ENCODE measurements around the gene AUTS2.

Gene AUTS2

DNA sequence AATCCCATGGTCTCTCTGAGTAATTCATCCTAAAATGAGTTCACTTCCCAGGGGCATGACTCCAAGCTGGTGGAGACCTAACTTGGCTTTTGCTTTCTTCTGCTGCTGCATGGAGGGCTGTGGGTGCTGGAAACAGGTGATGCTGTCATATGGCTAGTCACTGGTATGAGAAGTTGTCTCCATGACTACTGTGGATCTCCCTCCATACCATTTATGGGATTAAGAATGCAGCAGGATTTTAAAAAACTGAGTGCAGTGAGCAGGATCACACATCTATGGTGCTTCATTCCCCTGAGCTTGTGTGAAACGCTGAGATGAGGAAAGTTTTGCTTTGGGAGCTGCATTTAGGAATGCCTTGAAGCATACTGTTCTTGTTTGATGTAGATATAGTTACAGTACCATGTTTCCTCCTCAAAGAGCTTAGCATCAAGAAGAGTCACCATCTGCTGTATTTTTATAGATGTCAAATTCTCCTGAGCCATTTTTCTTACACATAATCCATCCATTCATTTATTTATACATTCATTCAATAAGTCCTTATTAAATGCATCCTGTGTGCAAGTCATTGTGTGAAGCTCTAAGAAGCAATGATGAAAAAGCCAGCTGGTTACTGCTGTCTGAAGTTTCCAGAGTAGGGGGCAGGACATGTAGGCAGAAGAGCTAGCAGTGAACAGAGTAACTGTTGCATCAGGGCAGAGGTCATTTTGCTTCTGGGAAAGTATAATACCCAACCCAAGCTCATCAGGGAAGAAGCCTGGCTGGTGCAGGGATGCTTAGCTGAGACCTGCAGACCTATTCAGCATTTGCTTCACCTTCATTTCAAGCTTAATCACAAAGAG lies 534.8 kb downstream of the AUTS2 start:
- no peak for DNase-seq (ENCODE audit: low read depth)

DNA sequence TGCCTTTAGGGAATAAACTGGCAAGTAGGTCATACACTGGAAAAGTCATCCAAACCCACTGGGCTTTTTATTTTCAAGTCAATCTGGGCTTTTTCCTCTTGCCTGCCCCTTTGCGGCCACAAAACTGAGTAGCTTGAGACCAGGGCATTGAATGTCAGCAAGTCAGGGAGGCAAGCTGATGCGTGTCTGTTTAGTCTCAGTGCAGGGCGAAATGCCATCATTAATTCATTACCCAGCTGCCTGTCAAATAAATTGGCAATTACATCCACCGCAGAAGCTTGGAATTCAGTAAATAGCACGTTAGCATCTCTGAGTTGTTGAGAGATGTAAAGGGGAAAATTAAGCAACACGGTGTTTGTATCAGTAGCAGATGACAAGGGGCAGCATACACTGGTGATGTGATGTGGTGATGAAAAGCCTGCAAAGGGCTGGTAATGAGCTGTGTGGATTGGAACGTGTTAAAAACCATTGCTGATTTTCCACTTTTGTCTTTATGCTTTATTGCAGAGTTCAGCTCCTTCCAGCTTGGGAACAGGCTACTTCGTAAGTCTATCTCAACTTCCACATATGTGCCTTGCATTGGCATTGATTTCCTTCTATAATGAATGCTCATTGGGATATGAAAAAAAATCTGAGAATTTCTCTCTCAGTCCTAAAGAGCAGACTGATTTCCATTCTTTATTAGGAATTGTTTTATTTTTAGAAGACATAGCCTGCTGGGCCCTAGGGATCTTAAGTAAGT lies 535.9 kb downstream of the AUTS2 start:
- DNase-seq (ENCODE audit: low read depth): no peak

DNA sequence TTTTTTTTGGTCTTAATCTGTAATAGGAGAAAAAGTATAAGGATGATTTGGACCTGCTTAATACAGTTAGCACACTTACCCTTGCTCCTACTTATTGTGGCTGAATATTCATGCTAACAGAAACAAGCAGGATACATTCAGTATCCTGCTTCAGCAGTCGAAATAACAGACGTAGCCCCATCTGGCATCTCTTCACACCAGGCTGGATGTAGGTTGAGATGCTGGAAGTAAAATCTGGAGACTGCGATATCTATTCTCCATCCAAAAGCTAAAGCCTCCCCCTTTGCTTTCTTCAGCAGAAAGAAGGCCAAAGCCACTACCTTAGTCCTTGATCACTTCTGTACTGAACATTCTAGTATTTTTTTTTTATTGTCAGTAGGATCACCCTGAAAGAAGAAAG lies 537.4 kb downstream of the AUTS2 start:
- no peak for DNase-seq (ENCODE audit: low read depth)

DNA sequence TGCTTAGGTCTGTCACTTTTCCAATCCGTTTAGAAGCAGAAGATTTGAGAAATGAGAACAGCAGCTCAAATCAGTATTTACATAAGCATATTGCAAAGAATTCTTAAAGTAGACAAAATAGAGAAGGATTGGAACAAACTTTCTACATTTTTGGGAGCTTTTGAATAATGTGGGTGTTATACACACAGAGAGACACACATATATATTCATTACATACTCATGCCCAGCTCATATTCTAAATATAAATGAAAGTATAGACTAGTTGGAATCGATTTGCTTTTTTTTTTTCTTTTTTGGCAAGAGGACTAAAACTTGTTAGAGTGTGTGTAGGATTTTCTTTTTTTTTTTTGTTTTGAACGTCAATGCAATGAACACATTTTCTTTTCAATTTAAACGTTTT lies 538.9 kb downstream of the AUTS2 start:
- DNase-seq (ENCODE audit: low read depth): no peak

DNA sequence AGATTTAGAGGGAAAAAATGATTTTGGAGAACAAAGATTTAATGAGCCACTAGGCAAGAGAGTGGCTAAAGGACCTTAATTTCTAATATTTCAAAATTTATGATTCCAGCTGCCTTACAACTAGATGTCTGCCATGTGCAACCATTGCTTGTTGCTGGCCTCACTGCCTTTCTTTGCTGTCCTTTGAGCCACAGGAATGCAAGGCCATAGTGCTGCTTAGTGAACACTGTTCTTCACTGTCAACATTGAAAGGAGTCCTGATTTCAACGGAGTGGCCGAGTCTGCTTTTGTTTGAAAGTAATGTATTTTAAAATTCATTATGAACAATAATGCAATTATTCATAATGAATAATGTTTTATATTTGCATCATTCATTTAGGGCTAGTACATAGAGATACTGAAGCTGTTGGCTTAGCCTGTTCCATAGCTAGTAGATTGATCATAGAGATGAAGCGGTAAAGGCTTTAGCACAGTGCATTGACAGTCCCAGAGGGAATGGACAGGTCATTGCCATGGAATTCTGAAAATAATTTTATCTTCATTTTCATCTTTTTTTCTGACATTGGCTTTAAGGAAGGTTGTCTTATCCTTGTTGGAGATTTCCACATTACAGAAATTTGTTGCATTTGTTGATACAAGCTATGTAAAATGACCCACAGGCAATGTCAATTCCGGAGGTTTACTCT lies 544.1 kb downstream of the AUTS2 start:
- no peak for DNase-seq (ENCODE audit: low read depth)

DNA sequence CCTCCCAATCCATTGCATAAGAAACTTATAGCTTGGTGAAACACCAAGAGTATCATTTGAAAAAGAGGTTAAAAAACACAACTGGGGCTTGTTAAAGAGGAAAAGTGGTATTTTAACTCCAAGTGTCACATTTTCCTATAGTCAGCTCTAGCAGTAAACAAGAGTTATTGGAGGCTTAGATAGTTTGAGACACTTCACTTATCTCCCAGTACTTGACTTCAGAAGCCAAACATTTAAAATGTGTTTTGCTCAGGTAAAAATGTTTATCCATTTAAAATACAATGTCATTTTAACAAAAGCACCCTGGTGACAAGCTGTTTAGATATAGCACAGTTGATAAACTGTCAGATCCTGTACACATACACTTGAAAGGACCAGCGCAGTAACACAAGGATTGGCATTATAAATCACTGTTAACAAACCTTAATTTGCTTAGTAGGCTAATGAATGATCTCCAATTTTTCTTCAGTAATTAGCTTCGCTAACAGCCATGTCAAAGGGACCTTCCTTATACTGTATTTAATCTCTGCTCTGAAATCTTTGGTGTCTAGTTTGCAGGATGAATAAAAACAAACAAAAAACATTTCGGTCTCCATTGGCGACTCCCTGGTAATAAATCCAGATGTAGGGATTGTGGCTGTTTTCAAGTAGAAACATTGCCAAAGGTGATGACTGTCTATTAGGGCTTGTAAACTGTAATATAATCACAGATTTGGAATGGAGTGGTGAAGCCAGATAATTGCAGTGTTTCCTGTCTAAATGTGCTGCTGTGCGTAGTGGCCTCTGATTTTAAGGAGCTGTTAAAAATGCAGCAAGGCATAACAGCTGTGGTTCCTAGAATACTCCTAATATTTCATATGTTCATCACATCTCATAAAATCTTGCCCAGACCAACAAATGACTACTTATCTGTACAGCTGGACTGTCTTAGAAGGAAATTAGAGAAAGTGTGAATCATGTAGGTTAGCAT lies 545.1 kb downstream of the AUTS2 start:
- DNase-seq (ENCODE audit: low read depth): no peak

DNA sequence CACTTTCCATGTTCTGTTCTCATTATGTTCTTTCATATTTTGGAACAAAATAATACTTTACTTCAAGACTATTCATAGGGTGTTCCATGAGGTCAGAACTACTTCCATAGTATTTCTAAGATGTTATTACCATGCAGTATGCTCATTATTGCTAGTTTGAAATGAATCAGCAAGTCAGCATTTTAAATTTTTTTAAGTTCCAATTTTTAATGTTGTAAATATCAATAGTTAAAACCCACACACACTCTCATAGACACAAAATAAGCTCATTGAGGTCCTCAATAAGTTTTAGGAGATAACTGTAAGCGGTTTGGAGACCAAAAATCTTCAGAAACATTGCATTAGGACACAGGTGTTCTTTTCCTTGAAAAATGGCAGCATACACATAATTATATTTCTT lies 550.7 kb downstream of the AUTS2 start:
- DNase-seq (ENCODE audit: low read depth): no peak

DNA sequence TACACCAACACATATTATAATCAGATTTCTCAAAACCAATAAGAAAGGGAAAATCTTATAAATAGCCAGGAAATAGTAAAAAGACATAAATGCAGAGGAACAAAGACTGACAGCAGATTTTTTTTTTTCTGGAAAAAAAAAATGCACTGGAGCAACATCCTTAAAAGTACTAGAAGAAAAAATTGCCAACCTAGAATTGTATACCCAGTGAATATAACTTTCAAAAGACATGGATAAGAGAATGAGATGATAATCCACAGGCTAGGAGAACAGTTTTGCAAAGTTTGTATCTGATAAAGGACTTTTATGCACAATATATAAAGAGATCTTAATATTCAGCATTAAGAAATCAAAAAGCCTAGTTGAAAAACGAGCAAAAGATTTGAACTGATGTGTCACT lies 554.0 kb downstream of the AUTS2 start:
- no peak for DNase-seq (ENCODE audit: low read depth)

DNA sequence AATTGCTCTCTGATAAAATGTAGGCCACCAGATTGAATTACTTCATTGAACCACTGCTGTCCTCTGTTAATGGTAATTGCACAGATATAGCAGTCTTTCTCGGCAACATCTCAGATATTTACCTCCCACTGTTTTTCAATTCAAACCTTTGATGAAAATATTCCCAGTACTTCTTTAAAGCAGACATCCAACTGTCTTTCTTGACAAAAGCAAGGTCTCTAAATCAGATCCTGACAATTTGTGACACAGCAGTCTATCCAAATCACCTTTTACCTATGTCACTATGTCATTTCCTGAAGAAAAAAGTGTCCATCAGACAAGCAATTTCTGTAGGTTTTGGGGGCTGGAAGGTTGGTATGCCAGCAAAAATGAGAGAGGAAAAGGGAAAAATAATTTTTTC lies 555.7 kb downstream of the AUTS2 start:
- DNase-seq (ENCODE audit: low read depth): no peak

DNA sequence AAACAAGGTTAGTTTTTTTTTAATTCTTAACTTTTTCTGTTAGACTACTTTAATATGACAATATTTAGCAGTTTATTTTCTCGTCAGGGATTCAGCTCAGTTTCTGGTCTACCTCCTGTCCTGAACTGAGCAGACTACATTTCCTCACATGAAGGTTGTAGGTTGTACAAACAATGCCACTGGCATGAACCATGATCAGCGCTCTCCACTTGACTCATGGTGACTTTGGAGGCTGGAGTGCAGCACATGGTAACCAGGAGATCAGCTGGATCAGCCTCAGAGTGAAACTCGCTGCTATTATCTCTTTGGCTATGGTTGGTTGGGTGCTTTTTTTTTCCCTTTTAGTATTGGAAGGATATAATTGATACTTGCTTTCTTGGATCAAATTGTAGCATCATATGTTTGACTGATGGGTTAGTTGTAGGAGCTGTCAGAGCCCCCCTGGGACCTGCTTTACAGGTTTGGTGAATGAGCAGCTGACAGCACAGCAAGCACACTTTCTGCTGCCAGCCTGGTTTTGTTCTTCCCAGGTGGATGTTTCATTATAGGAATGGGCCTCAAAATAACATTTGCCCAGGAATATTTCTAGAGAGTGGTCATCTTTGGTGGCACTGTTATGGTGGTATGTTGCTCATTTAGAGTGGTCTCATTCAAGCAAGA lies 556.4 kb downstream of the AUTS2 start:
- DNase-seq (ENCODE audit: low read depth): no peak

DNA sequence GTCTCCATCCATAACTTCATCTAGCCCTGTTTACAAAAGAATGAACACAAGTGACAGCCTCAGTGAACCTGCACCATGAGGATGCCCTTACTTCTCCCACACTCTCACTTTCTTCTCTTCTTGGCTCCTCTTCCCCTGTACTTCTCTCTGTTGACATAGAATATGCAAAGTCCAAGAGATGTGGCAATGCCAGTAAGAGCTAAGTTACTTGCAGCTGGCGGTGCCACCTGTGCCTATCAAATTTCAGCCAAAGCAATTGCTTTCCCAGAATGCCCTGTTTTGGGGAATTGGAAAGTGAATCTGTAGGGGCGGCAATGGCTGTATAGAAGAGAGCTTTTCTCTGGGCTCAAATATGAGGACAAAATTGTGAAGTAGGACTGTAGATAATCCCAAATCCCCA lies 557.8 kb downstream of the AUTS2 start:
- no peak for DNase-seq (ENCODE audit: low read depth)

DNA sequence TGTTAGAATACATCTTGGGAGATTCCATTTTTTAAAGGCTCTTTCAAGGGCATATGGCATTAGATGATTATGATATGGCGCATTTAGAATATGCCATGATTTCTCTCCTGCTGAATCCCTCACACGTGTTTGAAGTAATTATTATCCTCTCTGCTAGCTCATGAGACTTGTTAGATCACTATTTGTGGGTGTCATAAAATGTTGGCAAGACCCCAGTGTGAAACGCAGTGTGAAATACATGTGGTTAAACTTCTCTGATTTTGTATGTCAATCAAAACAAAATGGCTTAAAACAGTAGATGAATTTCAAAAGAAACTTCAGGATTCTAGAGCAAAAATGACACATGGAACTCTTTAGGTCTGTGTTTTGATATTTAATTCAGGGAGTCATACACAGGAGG lies 560.8 kb downstream of the AUTS2 start:
- no peak for DNase-seq (ENCODE audit: low read depth)

DNA sequence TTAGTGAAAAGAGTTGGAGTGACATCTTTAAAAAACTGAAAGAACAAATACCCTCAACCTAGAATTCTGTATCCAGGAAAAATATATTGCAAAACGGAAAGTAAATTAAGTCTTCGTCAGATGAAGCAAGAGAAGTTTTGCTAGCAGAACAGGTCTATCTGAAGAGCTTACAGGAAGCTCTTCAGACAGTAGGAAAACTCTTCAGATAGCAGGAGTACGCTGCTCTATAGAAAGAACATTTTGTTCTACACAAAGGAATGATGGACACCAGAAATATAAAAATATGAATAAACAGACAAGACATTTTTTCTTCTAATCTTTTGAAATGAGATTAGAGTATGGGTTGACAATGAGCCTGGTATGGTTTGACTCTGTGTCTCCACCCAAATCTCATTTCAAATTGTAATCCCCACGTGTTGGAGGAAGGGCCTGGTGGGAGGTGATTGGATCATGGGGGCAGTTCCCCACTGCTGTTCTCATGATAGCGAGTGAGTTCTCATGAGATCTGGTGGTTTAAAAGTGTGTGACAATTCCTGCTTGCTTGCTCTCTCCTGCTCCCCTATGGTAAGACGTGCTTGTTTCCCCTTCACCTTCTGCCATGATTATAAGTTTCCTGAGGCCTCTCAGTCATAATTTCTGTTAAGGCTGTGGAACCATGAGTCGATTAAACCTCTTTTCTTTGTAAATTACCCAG lies 567.3 kb downstream of the AUTS2 start:
- DNase-seq (ENCODE audit: low read depth): no peak

DNA sequence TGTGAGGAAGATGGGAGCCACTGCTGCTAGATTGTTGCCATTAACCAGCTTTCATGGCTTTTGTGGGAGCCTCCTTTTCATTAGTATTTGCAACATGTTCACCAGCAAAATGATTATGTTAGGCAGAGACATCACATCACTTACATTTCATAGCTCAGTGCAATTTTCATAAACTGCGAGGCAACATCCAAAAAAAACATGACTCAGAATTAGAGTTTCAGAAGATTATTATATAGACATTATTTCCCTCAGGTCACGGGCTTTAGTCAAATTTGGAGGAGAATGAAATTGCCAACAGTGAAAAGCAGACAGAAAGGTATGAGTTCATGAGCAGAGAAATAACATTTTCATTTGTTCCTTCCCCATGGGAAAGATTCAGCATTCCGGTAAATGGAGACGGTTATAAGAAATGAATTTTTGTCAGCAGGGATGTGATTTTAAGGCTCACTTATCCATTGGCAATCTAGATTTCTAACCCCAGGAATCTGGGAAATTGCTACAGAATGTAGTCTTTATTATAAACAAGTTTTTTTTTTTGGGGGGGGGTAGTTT lies 573.2 kb downstream of the AUTS2 start:
- DNase-seq (ENCODE audit: low read depth): no peak

DNA sequence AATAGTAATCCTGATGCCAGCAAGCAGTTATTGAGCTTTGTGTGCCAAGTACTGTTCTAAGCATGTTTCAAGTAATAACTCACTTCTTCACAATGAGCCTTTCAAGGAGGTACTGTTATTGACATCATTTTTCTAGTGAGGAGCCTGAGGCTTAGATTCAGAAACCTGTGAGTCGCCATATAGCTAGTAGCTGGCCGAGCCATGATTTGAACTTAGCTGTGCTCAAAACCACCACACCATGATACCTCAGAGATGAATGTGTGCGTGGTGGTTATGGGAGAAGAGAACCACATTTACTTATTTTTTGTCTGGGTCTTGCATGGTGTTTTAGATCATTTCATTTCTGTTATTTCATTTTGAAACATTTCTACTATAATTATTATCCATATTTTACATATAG lies 578.9 kb downstream of the AUTS2 start:
- DNase-seq (ENCODE audit: low read depth): no peak

DNA sequence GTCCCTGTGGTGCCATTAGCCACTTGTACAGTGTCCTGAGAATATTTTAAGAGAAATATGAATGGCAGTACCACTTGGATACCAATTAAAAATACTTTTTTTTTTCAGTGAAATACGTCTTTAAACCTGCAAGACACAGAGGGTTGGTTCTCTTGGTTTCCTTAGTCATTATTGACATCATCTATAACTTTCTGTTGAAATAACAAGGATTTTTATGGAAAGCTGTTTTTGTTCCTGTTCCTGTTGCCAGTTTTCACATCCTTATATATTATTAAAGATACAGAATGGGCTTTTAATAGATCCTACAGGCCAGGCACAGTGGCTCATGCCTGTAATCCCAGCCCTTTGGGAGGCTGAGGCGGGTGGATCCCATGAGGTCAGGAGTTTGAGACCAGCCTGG lies 579.9 kb downstream of the AUTS2 start:
- no peak for DNase-seq (ENCODE audit: low read depth)

DNA sequence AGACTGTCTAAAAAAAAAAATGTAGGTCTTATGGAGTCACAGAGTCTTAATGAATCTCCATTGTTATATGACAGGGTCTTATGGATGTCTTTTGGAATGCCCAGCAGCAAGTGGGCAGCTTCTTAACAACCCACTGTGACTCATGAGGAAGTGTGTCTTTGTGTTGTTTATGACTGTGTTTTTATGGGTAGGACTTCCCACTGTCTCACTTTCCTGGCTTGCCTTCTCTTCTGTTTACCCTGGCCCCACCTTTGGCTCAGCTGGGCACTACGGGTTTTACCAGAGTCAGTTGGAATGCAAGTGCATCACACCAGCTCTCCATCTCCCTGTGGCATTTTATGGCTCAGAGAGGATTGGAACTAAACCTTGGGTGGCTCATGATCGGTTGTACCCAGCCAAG lies 580.5 kb downstream of the AUTS2 start:
- DNase-seq (ENCODE audit: low read depth): no peak

DNA sequence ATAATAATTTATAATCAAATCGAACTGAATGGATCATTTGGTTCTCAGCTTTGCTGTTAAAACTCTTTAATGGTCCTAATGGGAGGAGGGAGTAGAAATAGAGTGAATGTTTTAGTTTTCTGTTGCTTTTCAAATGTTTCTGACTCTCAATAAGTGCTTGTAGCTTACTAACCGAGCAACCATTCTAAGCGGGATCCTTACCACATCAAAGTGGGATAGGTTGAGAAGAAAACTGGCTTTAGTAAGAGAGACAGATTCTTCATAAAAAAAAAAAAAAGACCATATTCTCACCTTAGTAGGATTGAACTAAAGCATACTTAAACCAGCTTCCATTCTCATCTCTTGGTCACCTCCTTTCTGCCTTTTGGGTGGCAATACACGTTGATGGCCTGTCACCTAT lies 584.2 kb downstream of the AUTS2 start:
- DNase-seq (ENCODE audit: low read depth): no peak

DNA sequence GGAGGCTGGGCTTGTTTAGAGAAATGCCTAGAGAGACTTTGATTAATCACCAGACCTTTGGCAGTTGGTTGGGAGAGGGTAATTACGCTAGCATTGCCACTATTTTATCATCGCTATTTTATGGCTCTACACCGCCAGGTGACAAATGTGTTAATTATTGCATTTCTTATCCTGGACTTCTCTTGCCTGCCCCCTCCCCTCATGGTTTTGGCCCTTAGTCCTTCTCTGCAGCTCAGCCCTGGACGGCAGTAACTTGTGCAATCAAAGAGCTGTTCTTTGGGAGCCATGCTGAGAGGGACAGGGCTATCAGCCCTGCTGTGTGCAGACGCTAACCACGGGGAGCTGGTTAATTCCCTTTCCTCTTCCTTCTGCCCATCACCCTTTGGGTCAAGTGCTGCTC lies 585.0 kb downstream of the AUTS2 start:
- no peak for DNase-seq (ENCODE audit: low read depth)

DNA sequence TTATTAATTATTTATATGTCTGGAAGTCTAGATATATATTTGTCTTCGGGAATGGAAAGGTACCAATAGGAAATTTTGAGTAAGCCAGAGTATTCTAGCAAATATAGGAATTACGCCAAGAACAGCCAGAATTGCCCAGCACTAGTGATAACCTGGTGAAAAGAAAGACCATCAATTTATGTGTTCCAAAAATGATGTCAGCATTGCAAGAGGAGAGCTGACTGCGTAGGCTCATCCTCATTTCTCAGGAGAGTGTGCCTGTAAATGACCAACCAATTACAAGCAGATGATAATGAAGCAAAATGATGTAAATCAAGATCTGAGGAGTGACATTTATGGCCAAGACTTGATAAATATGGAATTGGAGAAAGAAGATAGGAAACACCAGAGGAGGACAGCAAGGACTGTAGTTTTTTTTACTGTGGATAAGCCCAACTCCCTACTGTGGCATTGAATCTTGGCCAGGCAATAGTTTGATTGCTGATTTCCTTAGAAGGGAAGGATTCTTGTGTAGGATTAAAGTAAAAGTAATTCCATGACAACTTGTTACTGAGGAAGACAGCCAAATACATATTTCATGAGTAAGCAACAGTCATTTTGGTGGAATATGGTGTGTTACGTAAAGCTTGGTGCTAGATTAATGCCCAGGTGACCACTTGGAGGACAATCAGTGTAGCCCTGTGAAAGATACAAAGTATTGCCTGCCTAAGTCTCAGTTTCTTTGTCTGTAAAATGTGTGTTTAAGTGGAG lies 590.8 kb downstream of the AUTS2 start:
- DNase-seq (ENCODE audit: low read depth): no peak
